K562 (cell line): ENCODE data around the gene MBLAC2. TPM values are rescaled to one million over a fixed set of nuclear protein-coding genes. Genes with fewer than 3 reads are reported as not detected.

Experiments used
- ATAC-seq: fragments of 200-7000 bp; cut with Tn5 transposase; 3 replicates; pipeline ENCODE4 v1.9.1; 2020; ENCODE audit warnings: moderate library complexity
- BruUV-seq: library from RNA; stranded (reverse); fragments of 400-500 nt; replicated peaks from 2 replicates; lab custom pipeline; 2021; lab: Mats Ljungman, UMichigan
- CTCF ChIA-PET: fragments of 300-600 bp; formaldehyde crosslinking; extraction: SDS; loops from one replicate; lab custom pipeline; 2021; ENCODE audit warnings: low intra/inter-chr PET ratio; lab: Yijun Ruan, JAX
- POLR2A ChIA-PET: fragments of 300-600, 350-650 bp; sonication (Branson Sonifier 250); formaldehyde crosslinking; extraction: SDS; loops from one replicate; lab custom pipeline; 2021; ENCODE audit warnings: antibody characterized with exemption, inconsistent platforms; lab: Yijun Ruan, JAX
- DNase-seq, 4 experiments: peaks; one replicate each; pipeline versions ENCODE4 v3.0.0 to v3.0.0-alpha.2; 2011 to 2018; ENCODE audit warnings: low spot score in 3 of 4, mixed read lengths in 3 of 4; ENCODE audit errors: extremely low read depth in 1 of 4
- FAIRE-seq: peaks from 2 replicates; lab custom pipeline; 2011; peaks lifted over from hg19 to GRCh38; lab: Jason Lieb, UNC
- H2AFZ ChIP-seq: 2 replicates; pipeline ENCODE4 v1.6.0; 2011; ENCODE audit warnings: low read depth, low read length, control low read depth, inconsistent platforms
- H3K27ac ChIP-seq: fragments of 200-600 bp; 3 replicates; pipeline ENCODE4 v1.8.0; 2011; ENCODE audit warnings: low read depth, mild to moderate bottlenecking, control low read depth, inconsistent platforms, low read length, moderate library complexity, mixed read lengths; ENCODE audit errors: extremely low read depth
- H3K27me3 ChIP-seq, 2 experiments: fragments of 300-600 bp in 1 of 2; 2 replicates in 1 of 2; 3 replicates in 1 of 2; pipeline versions ENCODE4 v1.6.0 to v1.8.0; 2011; ENCODE audit warnings: inconsistent platforms in 2 of 2, low read length in 2 of 2, mild to moderate bottlenecking in 1 of 2, mixed read lengths in 1 of 2, moderate library complexity in 1 of 2; ENCODE audit not compliant: control insufficient read depth in 2 of 2, insufficient read depth in 2 of 2
- H3K36me3 ChIP-seq: fragments of 300-600 bp; 3 replicates; pipeline ENCODE4 v1.8.0; 2011; ENCODE audit warnings: mild to moderate bottlenecking, low read length, inconsistent platforms; ENCODE audit not compliant: control insufficient read depth, insufficient read depth
- H3K4me1 ChIP-seq, 2 experiments: fragments of 200-600 bp in 1 of 2; replicated peaks in 1 of 2; 2 replicates in 1 of 2; 3 replicates in 1 of 2; pipeline versions ENCODE4 v1.5.1 to v1.8.0; 2011; ENCODE audit warnings: inconsistent platforms in 2 of 2, low read length in 2 of 2, mild to moderate bottlenecking in 1 of 2, mixed read lengths in 1 of 2, moderate library complexity in 1 of 2; ENCODE audit not compliant: control insufficient read depth in 2 of 2, insufficient read depth in 2 of 2
- H3K4me2 ChIP-seq: 2 replicates; pipeline ENCODE4 v1.6.1; 2011; ENCODE audit warnings: low read length, control low read depth, inconsistent platforms, mixed read lengths; ENCODE audit not compliant: insufficient read depth
- H3K4me3 ChIP-seq: fragments of 200-600 bp; sonication (generic), shearing (Covaris generic); 2 replicates; pipeline ENCODE4 v1.5.1; 2016; ENCODE audit warnings: control low read depth, inconsistent platforms
- H3K79me2 ChIP-seq: fragments of 200-600 bp; 3 replicates; pipeline ENCODE4 v1.8.0; 2011; ENCODE audit warnings: low read length, inconsistent platforms; ENCODE audit not compliant: control insufficient read depth, insufficient read depth
- H3K9ac ChIP-seq, 2 experiments: 2 replicates each; pipeline versions ENCODE4 v1.6.0 to v1.6.1; 2011; ENCODE audit warnings: low read depth in 2 of 2, low read length in 2 of 2, control low read depth in 1 of 2, inconsistent platforms in 1 of 2, mild to moderate bottlenecking in 1 of 2, mixed read lengths in 1 of 2; ENCODE audit not compliant: insufficient read depth in 1 of 2
- H3K9me1 ChIP-seq: one replicate; pipeline ENCODE4 v1.6.0; 2011; ENCODE audit warnings: inconsistent platforms, mild to moderate bottlenecking, low read length, moderate library complexity; ENCODE audit not compliant: control insufficient read depth, insufficient read depth
- H3K9me3 ChIP-seq: replicated peaks from 2 replicates; pipeline ENCODE4 v1.5.1; 2011; ENCODE audit warnings: low read depth, low read length, inconsistent platforms; ENCODE audit not compliant: control insufficient read depth, insufficient read depth
- H4K20me1 ChIP-seq: replicated peaks from 2 replicates; pipeline ENCODE4 v1.6.1; 2011; ENCODE audit warnings: low read length, inconsistent platforms, mixed read lengths; ENCODE audit not compliant: control insufficient read depth, insufficient read depth
- BRD9 ChIP-seq: fragments of 450-650 bp; IDR thresholded peaks from 2 replicates; pipeline ENCODE4 v1.6.1; 2018; ENCODE audit warnings: low read depth; ENCODE audit not compliant: partially characterized antibody
- C11orf30 ChIP-seq: fragments of 450-650 bp; IDR thresholded peaks from 2 replicates; pipeline ENCODE4 v1.6.1; 2016; ENCODE audit warnings: low read depth, mild to moderate bottlenecking
- CHD4 ChIP-seq: fragments of 200-600 bp; sonication (generic); IDR thresholded peaks from 3 replicates; pipeline ENCODE4 v1.6.1; 2012; ENCODE audit warnings: low read depth, mild to moderate bottlenecking, mixed read lengths, low read length, inconsistent platforms; ENCODE audit not compliant: insufficient read depth, insufficient replicate concordance, poor library complexity, severe bottlenecking
- COPS2 ChIP-seq: fragments of 450-650 bp; conservative IDR thresholded peaks from 2 replicates; pipeline ENCODE4 v1.6.1; 2016; ENCODE audit warnings: mild to moderate bottlenecking, moderate library complexity
- CXXC5 ChIP-seq: fragments of 250-450 bp; sonication (Bioruptor Pico); IDR thresholded peaks from 2 replicates; pipeline ENCODE4 v1.8.0; 2022; ENCODE audit warnings: inconsistent platforms, mild to moderate bottlenecking, moderate library complexity
- ELK3 ChIP-seq: fragments of 450-650 bp; formaldehyde crosslinking; IDR thresholded peaks from 2 replicates; pipeline ENCODE4 v1.4.0; 2020; ENCODE audit warnings: mild to moderate bottlenecking
- L3MBTL2 ChIP-seq: fragments of 450-650 bp; IDR thresholded peaks from 2 replicates; pipeline ENCODE4 v1.6.1; 2016; ENCODE audit warnings: mild to moderate bottlenecking, moderate library complexity
- SETDB1 ChIP-seq: IDR thresholded peaks from one replicate; pipeline ENCODE4 v1.6.1; 2012; ENCODE audit warnings: low read length, control low read depth, inconsistent platforms
- WGBS: fragments of 100-300 bp; shearing (Covaris generic); methylation state at CpG from one replicate; pipeline ENCODE4 v1.1.6; 2016; ENCODE audit warnings: low coverage, mixed read lengths; ENCODE audit not compliant: insufficient coverage; ENCODE audit errors: missing lambda C conversion rate; 5-methylcytosine and 5-hydroxymethylcytosine counted together
- in situ Hi-C: fragments of 300-500 bp; cut with MboI; formaldehyde crosslinking; loops from 4 replicates; pipeline ENCODE4 v1.15.0; 2018; ENCODE audit warnings: inconsistent platforms, mixed read lengths
- intact Hi-C: fragments of 100-400 bp; cut with micrococcal nuclease; formaldehyde crosslinking; loops from 2 replicates; pipeline ENCODE4 v1.14.2; 2022
- polyA plus RNA-seq, 8 experiments: library from polyadenylated mRNA; depleted of rRNA in 4 of 8; stranded (reverse) in 5 of 8; unstranded in 3 of 8; fragments of >200 nt; fragmentation: Nextera tagmentation in 2 of 8; fragmentation: Illumina TruSeq in 1 of 8; extraction: Ambion mirVana in 2 of 8; extraction: Trizol in 1 of 8; gene quantifications; 2 replicates each; pipeline versions ENCODE4 v1.2.1 to v1.2.3, GENCODE V29; 2011 to 2014; ENCODE audit warnings: inconsistent platforms in 1 of 8, missing spikeins in 1 of 8
- total RNA-seq, 7 experiments: library from RNA; depleted of rRNA in 6 of 7; stranded (reverse); fragments of >200 nt in 6 of 7; fragmentation: Illumina TruSeq in 2 of 7; extraction: Trizol in 2 of 7; gene quantifications; 2 replicates each; pipeline versions ENCODE4 v1.2.1 to v1.2.3, GENCODE V29; 2011 to 2021; ENCODE audit warnings: low replicate concordance in 1 of 7
- TF ChIP-seq, protein P1 (sequence below): fragments of 450-650 bp; formaldehyde crosslinking; IDR thresholded peaks from 2 replicates; pipeline ENCODE4 v1.4.0; 2020; ENCODE audit warnings: mild to moderate bottlenecking, moderate library complexity
- TF ChIP-seq, protein P2 (sequence below): fragments of 450-650 bp; IDR thresholded peaks from 2 replicates; pipeline ENCODE4 v1.6.1; 2016

MBLAC2 gene
- total and polyA plus RNA-seq, 9 of the 15 experiments (the other 6 are each of a cell fraction or from before 2014, with no cell fraction given) = 2.4 to 13.1 (median 10.3) TPM

DNA sequence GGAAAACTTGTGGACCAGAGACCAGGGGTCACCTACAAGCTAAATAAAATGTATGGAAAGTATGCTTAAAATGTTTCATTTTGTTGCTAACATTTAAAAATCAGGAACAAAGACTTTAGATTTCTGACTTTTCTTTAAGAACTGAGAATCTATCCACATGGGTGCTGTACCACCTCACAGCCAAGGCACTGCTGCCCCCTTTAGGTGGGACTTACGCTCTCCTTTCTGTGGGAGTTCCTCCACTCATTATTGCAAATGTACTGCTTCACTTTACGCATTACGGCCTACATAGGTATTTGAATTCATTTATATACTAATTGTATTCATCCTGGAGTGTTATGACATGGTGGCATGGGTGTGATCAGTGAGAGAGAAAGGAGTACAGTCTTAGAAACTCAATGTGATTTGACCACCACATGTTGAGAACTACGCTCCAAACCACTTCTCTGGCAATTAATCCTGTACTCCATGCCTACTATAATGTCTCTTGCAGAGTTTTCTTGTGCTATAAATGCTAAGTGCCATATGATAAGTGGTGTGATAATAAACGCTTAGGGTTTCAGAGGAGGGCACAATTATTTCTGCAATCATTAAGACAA, 40.4 kb downstream of the MBLAC2 start (continued):
- TF ChIP-seq, protein P1, sequence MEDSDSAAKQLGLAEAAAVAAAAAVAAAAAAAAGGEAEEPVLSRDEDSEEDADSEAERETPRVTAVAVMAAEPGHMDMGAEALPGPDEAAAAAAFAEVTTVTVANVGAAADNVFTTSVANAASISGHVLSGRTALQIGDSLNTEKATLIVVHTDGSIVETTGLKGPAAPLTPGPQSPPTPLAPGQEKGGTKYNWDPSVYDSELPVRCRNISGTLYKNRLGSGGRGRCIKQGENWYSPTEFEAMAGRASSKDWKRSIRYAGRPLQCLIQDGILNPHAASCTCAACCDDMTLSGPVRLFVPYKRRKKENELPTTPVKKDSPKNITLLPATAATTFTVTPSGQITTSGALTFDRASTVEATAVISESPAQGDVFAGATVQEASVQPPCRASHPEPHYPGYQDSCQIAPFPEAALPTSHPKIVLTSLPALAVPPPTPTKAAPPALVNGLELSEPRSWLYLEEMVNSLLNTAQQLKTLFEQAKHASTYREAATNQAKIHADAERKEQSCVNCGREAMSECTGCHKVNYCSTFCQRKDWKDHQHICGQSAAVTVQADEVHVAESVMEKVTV = peak; percentile 41; the same call in 1 of the 2 replicates
- TF ChIP-seq CXXC5 (CRISPR knock-in tag) = 0 out of 2 replicates have a peak, but pooled peaks have one; percentile 8
- no peak for TF ChIP-seq ELK3
- TF ChIP-seq L3MBTL2 = peak; percentile 15; the same call in 1 of the 2 replicates
- TF ChIP-seq SETDB1 = no peak

- no peaks in the 10 kb centered on the region for H3K79me2 ChIP-seq
- FAIRE-seq (no peak), ATAC-seq (no peak), DNase-seq (no peak)
- in situ Hi-C loops = no loop called here
- no CpG with 5 or more reads among the region's 1 CpG for WGBS
- ChIA-PET POLR2A (no interaction called here), CTCF (no interaction called here)
- no peak overlapping the region for H3K9ac ChIP-seq
- no peak overlapping the region for H3K4me3 ChIP-seq
- H3K27me3 ChIP-seq = no peaks in the 10 kb centered on the region
- no peaks in the 10 kb centered on the region for H3K36me3 ChIP-seq
- no peak overlapping the region for H3K27ac ChIP-seq
- no peaks in the 10 kb centered on the region for H4K20me1 ChIP-seq
- TF ChIP-seq BRD9 (no peak), CHD4 (no peak), COPS2 (no peak), C11orf30 (peak; percentile 29; the same call in 1 of the 2 replicates)
- TF ChIP-seq, protein P2, sequence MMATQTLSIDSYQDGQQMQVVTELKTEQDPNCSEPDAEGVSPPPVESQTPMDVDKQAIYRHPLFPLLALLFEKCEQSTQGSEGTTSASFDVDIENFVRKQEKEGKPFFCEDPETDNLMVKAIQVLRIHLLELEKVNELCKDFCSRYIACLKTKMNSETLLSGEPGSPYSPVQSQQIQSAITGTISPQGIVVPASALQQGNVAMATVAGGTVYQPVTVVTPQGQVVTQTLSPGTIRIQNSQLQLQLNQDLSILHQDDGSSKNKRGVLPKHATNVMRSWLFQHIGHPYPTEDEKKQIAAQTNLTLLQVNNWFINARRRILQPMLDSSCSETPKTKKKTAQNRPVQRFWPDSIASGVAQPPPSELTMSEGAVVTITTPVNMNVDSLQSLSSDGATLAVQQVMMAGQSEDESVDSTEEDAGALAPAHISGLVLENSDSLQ = peak; percentile 8; the same call in 1 of the 2 replicates
- H3K4me1 ChIP-seq = no peaks in the 10 kb centered on the region
- intact Hi-C loops = no loop called here
- no peak overlapping the region for H3K4me2 ChIP-seq
- no peak overlapping the region for H2AFZ ChIP-seq
- BruUV-seq = no TSS peak
- H3K9me1 ChIP-seq = no peaks in the 10 kb centered on the region
- no peaks in the 10 kb centered on the region for H3K9me3 ChIP-seq
Observed at GRCh38 chr5:90424245-90424644, 50.3 kb downstream of the MBLAC2 start.
